GM19240 (cell line): Measurements from ENCODE around the gene GHITM.
"Not testable (repeated sequence)": the region's sequence is repeated elsewhere in the genome, so short reads cannot be mapped to it uniquely, and the experiment has no call there.

Source experiments
- DNase-seq: peaks from one replicate; pipeline ENCODE4 v3.0.0; 2011; ENCODE audit warnings: low spot score; ENCODE audit not compliant: insufficient read length

The GHITM gene

DNA sequence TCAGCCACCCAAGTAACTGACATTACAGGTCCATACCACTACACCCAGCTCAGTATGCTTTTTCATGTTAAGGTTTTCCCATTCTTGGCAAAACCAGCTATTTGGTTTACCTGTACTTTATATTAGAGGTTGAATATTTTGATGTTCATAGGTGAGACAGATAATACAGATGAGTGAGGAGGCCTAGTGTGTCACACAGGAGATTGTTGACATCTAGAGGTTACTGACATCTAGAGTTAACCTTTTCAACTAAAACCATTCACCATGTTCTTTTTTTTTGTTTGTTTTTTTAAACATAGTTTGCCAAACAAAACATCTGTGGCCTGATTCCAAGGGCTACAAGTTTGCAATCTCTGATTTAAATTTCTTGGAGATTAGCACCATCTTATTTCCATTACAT lies 8.0 kb downstream of the GHITM start:
- DNase-seq, result no peak

DNA sequence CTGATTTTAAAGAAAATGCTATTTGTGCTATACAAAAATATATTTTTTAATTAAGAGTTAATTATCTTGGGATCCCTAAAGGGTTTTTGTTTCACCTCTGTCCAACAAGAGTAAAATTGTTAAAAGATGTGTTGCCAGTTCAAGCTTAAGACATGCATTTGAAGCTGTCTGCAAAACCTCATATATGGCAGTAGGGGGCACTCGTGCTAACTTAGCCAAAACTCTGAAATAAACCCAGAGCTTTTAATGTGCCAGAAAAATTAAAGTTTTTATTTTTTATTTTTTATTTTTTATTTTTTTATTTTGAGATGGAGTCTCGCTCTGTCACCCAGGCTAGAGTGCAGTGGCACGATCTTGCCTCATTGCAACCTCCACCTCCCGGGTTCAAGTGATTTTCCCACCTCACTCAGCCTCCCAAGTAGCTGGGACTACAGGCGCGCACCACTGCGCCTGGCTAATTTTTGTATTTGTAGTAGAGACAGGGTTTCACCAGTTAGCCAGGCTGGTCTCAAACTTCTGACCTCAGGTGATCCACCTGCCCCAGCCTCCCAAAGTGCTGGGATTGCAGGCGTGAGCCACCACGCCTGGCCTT lies 8.8 kb downstream of the GHITM start:
- not testable (repeated sequence) for DNase-seq

DNA sequence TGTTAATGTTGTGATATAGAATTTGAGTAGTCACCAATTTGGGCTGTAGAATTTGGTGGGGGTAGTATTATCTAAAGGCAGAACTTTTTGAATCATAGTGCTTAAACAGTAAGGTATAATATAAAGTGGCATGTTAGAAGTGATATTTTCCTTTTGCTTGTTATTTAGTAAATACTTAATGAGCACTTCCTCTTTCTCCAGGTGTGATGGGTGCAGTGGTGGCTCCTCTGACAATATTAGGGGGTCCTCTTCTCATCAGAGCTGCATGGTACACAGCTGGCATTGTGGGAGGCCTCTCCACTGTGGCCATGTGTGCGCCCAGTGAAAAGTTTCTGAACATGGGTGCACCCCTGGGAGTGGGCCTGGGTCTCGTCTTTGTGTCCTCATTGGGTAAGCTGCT lies 10.5 kb downstream of the GHITM start:
- DNase-seq, result no peak

DNA sequence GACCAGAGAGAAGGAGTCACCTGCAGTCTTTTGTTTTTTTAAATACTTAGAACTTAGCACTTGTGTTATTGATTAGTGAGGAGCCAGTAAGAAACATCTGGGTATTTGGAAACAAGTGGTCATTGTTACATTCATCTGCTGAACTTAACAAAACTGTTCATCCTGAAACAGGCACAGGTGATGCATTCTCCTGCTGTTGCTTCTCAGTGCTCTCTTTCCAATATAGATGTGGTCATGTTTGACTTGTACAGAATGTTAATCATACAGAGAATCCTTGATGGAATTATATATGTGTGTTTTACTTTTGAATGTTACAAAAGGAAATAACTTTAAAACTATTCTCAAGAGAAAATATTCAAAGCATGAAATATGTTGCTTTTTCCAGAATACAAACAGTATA lies 13.5 kb downstream of the GHITM start:
- no peak for DNase-seq

DNA sequence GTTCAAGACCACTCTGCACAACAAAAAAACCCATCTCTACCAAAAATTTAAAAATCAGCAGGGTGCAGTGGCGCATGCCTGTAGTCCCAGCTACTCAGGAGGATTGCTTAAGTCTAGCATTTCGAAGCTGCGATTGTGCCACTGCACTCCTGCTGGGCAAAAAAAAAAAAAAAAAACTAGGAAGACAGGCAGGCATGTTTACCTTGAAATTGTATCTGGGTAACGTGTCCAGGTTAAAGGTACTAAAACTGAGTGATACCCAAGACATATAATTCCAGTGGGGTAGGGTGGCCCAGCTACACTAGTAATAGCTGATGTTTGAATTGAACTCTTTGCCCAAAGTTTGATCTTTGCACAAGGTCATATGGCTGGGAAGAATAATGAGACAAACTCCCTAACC lies 16.2 kb downstream of the GHITM start:
- DNase-seq, result no peak

DNA sequence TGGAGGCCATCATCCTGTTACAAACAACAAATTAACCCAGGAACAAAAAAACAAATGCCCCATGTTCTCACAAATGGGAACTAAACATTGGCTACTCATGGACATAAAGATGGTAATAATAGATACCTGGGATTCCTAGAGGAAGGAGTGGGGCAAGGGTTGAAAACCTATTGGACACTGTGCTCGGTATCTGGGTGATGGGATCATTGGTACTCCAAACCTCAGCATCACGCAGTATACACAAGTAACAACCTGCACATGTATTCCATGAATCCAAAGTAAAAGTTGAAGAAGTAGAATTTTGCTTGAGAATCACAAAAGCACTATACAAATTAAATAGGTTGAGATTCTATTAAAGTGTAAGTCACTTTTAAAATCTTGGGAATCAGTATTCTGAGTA lies 16.7 kb downstream of the GHITM start:
- DNase-seq, result no peak

DNA sequence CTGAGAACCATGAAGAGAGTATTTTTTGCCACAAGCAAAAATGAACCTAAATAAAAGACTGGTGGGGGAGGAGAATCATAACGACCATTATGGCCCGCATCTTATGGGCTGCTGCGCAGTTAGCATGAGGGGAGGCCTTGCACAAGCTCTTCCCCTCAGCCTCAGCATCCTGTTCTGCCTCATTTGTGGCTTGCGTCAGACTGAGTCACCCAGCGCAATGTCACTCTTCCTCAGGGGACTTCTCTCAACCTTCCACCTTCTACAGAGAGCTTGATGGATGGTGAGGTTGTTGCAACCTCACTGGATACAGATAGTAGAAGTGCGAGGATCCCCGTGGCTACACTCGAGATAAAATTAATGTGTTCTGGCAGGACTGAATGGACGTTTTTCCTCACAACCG lies 17.5 kb downstream of the GHITM start:
- DNase-seq, result no peak

DNA sequence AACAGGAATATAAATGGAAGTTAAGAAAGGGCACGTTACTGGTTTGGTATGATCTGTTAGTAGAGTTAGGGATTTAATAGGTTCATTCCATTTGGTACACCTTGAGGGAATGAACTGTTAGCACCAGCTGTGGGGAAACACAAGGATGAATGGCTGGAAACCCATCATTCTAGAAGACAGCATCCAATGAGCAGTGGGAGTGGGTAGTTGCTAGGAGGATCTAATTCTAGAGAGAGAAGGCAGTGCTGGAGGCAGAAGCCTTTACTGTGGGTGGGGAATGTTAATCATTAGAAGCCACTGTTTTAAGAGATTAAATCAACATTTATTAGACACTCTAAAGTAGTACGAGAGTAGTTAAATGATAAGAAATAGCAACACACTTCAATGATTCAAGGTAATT lies 18.8 kb downstream of the GHITM start:
- no peak for DNase-seq

DNA sequence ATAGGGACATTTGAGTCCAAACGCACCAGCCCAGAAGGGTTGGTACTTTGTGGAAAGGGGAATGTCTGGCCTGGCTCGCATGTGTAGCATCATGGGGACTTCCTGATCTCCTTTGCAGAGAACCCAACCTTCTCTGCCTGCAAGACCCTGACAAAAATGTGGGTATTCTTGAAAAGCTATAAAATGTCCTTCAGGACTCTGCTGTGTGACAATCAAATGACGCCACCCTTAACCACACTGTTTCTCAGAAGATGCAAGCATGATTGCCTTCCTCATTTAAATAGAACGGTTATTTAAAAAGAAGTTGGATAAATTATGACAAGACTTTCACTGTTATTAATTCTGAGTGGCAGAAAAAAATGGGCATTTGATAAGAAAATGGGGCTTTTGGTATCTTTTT lies 19.2 kb downstream of the GHITM start:
- DNase-seq, result no peak

DNA sequence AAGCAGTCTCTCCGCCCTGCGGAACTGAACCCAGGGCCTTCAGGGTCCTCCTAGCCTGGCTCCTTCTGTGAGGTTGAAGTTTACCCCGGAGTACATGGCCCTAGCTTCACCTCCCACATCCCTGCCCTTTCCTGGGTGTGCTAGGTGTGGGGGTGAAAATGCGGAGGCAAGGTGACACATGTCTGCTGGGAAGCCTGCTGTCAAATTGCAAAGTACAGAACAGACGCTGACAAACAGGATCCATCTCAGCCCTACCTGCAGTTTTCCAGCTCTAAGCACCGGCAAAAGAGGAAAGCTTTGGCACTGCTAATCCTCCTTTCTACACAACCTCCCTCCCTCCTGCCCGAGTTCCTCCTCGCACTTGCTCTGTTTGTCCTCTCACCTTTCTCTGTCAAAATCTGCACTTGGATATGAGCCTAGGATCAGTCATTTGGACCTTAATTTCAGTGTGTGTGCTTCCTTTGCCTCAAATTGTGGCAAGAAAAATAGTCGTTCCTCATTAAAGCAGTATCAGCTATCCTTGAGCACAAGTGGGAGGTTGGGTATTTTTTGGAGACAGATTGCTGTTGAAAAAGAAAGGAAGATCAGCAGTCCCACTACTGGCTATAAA lies 19.9 kb downstream of the GHITM start:
- no peak for DNase-seq

DNA sequence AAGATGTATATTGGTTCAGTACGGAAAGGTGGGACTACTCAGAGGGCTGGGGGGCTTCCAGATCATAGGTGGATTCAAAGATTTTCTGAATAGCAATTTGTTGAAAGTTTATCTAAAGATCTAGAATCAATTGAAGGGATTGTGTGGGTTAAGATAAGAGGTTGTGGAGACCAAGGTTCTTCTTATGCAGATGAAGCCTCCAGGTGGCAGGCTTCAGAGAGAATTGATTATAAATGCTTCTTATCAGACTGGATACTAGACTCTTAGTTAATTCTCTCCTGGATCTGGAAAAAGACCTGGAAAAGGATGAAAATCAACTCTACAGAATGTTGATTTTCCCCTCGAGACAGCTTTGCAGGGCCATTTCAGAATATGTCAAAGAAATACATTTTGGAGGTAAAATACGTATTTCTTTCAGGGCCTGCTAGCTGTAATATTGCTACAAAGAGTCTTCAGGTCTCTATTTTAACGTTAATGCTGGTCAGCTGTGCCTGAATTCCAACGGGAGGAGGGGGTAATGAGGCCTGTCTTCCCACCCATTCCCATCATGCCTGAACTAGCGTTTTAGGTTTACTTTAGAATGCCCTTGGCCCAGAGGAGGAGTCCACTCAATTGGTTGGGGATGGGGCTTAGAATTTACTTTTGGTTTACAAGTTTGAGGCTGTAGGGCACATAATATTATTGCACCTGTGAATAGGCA lies 21.5 kb downstream of the GHITM start:
- DNase-seq, result no peak

DNA sequence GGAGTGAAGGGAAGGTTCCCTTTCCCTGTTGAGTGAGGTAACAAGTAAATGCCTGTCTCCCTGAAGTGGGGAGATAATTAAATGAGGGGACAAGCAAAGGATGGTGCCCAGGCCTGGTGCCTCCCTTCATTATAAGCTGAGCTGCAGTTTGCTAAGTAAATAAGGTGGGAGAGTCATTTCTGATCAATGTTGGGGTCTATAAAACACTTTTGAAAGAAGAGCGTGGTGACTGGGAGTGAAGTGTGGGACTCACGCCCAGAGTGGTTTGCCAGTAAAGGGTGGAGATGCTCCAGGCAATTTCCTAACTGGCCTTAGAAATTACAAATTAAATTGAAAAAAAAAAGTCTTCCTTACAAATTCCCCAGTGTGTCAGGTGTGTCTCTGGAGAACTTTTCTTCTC lies 24.7 kb downstream of the GHITM start:
- no peak for DNase-seq

DNA sequence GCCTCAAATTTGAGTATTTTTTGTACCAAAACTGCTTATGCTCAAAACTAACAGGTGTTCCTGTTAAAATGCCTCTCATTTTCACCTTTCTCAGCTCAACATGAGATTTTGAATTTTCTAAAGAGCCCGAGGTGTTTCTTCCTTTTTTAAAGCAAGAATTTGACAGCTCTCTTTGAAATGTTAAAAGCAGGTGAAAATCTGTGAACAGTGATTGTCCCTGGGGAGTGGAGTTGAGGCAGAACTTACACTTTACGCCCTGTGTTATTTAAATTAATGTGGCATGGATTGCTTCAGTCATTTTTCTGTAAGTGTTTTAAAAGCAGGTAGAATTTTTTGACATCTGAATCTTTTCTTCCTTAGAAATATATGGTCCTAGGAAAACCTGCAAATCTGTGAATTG lies 25.1 kb downstream of the GHITM start:
- no peak for DNase-seq

DNA sequence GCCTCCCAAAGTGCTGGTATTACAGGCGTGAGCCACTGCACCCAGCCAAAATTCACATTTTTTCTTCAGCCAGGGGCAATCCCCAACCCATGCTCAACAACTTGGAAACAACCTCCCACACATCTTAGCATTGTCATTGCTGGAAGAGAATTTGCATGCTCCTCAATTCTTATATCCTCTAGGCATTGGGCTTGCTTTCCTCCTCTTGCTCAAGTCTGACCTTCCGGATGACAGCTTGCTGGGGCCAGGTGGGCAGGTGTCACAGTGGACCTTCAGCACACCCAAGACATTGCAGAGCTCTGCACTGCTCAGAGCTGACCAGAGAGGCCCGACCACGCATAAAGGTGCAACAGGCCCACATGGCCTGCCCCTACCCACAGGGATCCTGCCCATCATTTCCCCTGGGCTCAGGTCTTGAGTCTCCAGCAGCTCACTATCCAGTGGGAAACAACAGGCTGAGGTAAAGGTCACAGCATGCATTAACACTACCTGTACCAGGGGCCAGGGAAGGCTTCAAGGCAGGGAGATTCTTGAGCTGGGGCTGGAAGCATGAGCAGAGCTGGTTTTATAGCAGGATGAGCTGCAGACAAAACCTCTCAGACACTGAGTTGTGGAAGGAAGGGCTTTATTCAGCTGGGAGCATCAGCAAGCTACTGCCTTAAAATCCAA lies 27.4 kb downstream of the GHITM start:
- no peak for DNase-seq

DNA sequence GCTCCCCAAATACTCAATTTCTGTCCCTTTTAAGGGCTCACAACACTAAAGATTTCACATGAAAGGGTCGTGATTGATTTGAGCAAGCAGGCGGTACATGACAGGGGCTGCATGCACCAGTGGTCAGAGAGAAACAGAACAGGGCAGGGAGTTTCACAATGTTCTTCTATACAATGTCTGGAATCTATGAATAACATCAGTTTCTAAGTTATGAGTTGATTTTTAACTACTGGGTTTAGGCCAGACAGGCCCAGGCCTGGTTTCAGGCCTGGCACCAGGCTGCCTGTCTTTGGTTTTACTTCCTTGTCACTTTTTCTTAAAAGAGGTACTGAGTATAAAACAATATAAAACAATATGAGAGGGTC lies 28.0 kb downstream of the GHITM start:
- DNase-seq, result not testable (repeated sequence)

DNA sequence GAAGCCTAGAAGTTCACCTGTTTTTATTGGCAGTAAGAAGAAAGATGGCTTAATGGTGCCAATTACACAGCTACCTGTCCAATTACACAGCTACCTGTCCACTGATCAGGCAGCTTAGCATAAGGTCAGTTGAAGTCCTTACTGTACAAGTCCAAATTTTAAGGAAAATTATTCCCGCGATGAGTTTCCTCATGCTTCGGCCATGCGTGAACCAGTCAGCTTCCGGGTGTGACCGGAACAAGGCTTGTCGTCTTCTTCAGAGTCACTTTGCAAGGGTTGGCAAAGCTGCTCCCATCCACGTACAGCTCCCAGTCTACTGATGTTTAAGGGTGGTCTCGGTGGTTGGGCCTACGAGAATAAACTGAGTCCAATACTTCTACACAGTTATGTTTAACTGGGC lies 29.1 kb downstream of the GHITM start:
- DNase-seq, result not testable (repeated sequence)

DNA sequence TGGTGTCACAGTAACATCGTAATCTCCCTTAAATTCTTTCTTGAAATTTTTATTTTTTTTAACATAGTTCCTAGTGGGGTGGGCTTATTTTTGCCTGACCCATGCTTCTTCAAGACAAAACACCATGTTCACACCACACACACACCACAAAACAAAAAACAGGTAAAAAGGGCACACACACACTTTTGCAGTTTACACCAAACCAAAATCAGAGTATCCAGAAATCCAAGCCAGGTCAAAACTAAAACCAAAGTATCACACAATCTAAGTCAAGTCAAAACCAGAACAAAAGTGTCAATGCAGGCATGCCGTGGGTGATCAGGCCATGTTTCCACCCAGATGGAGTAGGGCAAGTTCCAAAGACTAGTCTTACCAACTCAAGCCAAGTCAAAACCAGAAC lies 31.9 kb downstream of the GHITM start:
- not testable (repeated sequence) for DNase-seq

DNA sequence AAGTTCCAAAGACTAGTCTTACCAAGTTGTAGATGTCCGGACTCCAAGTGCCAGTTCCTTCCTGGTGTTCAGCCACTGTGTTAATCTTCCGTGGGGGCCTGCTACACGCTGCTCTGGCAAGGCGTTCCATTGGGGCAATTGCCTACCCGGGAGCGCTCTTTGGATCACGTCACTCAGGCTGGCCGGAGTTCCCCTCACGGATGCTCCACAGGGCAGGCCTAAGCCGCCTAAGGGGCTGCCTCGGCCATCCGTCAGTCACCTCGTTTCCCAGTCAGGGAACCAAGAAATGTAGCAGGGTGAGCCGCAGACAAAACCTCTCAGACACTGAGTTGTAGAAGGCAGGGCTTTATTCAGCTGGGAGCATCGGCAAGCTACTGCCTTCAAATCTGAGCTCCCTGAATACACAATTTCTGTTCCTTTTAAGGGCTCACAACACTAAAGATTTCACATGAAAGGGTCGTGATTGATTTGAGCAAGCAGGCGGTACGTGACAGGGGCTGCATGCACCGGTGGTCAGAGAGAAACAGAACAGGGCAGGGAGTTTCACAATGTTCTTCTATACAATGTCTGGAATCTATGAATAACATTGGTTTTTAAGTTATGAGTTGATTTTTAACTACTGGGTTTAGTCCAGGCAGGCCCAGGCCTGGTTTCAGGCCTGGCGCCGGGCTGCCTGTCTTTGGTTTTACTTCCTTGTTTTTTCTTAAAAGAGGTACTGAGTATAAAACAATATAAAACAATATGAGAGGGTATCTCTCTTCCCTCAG lies 32.6 kb downstream of the GHITM start:
- DNase-seq, result not testable (repeated sequence)

DNA sequence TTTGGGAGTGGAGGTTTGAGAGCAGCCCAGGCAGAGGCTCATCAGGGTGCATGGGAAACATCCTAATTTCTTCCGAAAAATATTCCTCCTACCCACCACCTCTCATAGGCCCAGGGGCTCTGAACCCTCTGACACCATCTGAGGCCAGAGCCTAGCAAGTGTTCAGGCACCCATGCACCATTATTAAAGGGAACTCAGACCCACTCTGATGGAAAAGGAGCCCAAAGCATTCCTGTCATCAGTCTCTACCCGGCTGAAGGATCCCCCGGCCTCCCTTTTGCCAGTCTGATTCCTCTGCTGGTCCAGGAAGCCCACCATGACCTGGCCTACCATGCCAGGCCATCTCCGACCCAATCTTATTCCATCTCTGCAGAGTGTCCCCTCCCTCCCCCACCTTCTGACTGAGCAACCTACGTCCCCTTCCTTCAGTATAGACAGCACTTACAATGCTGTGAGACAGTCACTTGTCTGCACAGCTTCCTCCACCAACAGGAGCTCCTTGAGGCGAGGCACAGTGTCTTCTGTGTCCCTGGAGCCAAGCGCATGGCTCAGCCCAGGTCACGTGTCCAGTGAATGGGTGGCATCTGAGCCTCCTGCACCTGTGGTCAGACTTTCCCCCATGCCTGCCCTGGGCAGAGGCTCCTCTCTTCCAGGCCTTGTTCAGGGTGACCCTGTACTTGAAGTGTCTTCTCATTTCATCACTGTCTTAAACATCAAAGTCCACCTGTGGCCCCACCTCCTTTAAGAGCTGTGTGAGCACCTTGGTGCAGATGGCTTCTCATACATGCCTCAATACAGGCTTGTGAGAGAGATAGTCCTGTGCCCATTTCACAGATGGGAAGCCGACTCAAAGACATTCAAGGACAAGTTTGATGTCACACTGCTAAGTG lies 33.4 kb downstream of the GHITM start:
- DNase-seq, result no peak

DNA sequence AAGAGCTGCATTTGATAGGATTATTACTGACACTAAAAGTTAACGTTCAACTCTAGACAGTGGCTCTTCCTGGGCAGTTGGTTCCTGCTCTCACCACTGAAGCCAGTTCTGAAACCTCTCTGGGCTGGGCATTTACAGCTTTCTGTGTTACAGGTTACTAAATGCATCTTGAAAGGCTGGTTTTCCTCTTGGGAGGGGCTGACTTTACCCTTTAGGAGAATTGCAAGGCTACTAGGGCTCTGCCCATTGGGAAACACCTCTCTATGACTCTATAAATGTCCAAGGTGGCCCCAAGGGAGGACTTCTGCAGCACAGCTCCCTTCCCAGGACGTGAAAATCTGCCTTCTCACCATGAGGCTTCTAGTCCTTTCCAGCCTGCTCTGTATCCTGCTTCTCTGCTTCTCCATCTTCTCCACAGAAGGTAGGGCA lies 34.2 kb downstream of the GHITM start, which contains the start of gene GPR15LG:
TSS of gene GPR15LG (plus strand) at position 301 of the 429 bp plus-strand sequence. CDS start at position 352, 51 bp downstream.
- DNase-seq, result no peak

DNA sequence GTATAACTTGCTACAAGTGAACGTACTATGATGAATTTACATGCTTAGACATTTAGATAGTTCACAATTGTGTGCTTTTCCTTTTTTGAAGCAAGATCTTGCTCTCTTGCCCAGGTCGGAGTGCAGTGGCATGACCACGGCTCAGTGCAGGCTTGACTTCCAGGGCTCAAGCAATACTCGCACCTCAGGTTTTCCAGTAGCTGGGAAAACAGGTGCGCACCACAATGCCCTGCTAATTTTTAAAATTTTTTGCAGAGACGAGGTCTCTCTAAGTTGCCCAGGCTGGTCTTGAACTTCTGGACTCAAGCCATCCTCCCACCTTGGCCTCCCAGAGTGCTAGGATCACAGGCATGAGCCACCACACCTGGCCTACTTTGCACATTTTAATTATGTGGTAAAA lies 36.1 kb downstream of the GHITM start:
- DNase-seq, result no peak
